ENCODE results near the gene PKMYT1.

The PKMYT1 gene

DNA sequence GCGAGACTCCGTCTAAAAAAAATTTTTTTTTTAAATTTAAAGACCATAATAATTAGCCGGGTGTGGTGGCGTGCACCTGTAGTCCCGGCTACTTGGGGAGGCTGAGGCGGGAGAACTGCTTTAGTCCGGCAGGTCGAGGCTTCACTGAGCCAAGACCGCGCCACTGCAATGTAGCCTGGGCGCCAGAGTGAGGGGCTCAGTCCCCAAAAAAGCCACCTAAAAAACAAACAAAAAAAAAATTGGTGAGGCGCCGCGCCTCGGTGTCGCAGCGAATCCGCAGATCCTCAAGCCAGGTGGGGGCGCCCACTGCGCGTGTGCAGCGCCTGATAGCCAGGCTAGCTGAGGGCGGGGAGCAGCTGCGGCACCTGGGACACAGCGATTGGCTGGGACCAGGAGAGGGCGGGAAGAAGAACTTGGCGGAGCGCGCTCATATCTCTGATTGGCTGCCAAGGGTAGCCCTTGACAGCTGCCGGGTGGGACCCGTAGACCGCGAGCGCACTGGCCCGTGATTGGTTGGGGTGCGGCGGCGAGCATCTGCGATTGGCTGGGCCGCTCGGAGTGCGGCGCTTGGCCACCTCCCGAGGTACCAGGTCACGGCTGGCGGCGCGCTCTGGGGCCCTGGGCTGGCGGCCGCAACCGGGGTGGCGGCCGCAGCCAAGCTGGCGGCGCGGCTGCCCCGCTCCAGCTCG lies 23.5 kb upstream of the PKMYT1 start:
- H3K27ac ChIP-seq = peak overlapping the region; percentile 69
- TF ChIP-seq, protein P1, sequence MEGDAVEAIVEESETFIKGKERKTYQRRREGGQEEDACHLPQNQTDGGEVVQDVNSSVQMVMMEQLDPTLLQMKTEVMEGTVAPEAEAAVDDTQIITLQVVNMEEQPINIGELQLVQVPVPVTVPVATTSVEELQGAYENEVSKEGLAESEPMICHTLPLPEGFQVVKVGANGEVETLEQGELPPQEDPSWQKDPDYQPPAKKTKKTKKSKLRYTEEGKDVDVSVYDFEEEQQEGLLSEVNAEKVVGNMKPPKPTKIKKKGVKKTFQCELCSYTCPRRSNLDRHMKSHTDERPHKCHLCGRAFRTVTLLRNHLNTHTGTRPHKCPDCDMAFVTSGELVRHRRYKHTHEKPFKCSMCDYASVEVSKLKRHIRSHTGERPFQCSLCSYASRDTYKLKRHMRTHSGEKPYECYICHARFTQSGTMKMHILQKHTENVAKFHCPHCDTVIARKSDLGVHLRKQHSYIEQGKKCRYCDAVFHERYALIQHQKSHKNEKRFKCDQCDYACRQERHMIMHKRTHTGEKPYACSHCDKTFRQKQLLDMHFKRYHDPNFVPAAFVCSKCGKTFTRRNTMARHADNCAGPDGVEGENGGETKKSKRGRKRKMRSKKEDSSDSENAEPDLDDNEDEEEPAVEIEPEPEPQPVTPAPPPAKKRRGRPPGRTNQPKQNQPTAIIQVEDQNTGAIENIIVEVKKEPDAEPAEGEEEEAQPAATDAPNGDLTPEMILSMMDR (conservative IDR thresholded peaks at IDR 0.05) = peak; percentile 50

DNA sequence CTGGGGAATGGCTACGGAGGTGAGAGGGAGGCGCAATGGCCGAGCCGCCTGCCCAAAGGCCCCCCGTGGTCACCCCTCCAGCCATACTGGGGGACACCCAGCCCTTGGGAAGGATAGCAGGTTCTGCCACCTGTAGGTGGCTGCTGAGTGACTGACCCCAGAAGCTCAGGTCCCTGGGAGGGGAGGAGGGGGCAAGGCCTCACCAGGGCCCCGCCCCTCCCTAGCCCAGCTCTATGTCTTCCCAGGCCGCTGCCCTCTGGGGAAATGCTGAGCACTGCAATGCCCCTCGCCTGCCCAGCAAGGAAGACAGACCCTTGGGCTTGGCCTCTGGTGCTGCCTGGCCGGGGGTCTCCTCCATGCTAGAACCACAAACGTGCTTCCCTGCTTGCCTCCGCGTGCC lies 21.1 kb upstream of the PKMYT1 start:
- no peak overlapping the region for H3K27ac ChIP-seq
- TF ChIP-seq, protein P1 (conservative IDR thresholded peaks at IDR 0.05) = no peak

DNA sequence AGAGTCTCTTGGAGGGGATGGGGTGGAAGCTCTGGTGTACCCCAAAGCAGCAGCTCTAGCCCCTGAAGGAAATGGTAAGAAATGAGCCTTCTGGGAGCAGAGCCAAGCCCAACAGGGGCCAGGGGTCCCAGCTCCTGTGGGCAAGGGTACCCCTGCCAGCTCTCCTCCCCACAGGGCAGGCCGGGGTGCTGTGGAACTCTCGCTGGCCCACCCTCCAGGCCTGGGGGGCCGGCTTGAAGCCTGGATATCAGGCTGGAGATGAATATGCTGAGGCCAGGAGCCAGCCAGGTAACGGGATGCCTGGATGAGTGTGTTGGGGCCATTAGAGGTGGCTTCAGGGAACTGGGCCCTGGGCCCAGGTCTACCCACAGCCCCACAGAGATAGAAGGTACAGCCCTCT lies 20.3 kb upstream of the PKMYT1 start:
- TF ChIP-seq, protein P1 (conservative IDR thresholded peaks at IDR 0.05) = no peak
- H3K27ac ChIP-seq = no peak overlapping the region

DNA sequence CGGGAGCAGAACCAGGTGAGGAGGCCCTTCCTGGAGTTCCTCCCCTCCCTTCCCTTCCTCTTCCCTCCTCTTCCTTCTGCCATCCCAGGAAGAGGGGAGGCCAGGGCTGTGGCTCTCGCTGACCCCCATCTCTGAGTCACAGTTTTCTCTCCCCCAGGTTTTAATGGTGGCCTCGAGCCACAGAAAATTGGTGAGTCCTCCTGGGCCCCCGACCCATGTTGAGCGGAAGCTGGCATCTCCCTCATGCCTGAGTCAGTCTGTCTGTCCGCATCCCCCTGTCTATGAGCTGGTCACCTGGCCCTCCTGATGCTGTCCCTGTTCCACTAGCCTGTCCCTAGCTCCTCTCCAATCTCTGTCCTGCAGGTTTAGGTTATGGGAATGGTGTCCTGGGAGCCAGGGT lies 19.7 kb upstream of the PKMYT1 start:
- no peak overlapping the region for H3K27ac ChIP-seq

DNA sequence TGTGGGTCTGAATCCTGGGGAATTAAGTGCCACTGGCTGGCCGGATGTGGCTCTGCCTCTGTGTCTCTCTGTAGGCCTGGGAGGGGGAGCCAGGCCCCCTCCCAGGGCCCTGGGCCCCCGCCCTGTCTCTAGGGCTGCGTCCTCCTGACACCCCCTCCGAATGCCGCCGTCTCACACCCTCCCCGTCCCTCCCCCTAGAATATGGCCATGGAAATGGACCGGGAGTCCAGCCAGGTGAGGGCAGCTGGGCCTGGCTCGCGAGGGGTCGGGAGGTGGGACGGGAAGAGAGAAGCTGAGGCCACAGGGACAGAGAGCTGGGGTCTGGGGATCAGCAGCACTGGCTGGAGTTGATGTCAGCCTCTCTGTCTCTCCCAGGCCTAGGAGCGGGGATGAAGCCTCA lies 16.1 kb upstream of the PKMYT1 start:
- TF ChIP-seq, protein P1 (conservative IDR thresholded peaks at IDR 0.05) = no peak
- no peak overlapping the region for H3K27ac ChIP-seq

More for the DNA sequence above, 19.7 kb upstream of the PKMYT1 start:
- TF ChIP-seq, protein P1 (conservative IDR thresholded peaks at IDR 0.05) = no peak

DNA sequence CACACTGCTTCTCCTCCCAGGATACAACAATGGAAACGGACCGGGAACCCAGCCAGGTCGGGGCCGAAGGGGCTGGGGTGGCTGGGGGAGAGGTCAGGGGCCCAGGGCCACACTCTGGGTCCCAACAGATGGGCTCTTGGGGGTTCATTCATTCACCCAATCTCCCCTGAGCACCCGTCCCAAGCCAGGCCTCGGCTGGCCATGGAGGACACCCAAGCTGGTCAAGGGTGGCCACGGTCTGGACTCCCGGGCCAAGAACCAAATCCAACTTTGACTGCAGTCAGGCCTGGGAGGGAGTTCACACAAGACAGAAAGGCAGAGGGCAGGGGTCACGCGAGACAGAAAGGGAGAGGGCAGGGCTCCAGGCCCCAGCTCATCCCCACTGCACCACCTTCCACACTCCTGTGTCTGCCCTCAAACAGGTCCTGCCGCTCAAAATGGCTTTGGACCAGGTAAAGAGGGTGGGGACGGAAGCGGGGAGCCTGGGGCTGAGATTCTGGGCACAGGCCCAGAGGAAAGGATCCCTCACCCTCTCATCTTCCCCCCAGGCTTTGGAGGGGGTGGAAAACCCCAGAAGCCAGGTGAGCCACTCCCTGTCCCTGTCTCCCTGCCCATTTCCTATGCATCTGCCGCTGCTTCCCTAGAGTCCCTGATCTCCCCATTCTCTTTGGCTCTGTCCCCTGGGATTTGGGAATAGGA lies 12.3 kb upstream of the PKMYT1 start:
- TF ChIP-seq, protein P1 (conservative IDR thresholded peaks at IDR 0.05) = no peak
- no peak overlapping the region for H3K27ac ChIP-seq

DNA sequence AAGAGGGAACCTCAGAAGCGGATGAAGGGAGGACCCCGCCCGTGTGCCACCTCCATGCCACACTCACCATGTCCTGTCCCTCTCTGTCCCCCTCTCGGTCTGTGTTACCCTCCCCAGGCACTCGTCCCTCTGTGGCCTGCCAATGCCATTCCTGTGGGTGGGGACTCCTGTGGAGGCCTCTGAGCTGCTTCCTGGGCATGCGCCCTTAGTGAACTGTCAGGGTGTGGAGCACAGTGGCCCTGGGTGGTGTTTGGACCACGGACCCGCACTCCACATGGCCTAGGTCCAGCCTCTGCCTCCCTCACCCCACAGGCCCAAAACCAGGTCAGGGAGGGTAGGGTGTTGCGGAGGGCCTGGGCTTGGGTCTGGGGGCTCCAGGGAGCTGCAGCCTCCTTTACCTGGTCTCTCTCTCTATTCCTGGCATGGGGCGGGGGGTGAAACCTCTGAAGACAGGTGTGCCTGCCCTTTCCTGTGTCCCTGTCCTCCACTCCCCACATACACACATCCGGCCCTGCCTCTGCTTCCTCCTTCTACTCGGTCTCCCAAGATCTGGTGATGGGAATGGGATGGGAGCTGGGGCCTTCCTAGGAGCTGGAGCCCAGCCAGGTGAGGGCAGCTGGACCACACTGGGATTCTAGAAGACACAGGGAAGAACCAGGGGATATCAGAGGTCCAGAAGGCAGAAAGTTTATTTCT lies 11.5 kb upstream of the PKMYT1 start:
- H3K27ac ChIP-seq = no peak overlapping the region
- TF ChIP-seq, protein P1 (conservative IDR thresholded peaks at IDR 0.05) = no peak
